T-helper 2 cell (primary cell): ENCODE measurements around the gene E4F1.
A peak's percentile ranks its signal among the peaks of the same experiment; 100 is the strongest.

ENCODE experiments used
- DNase-seq, 5 experiments: peaks; one replicate each; pipeline versions ENCODE4 v3.0.0 to v3.0.0-alpha.2; 2012 to 2022
- total RNA-seq, 2 donors: gene quantifications; one replicate each; lab custom pipeline; 2026; lab: John Stamatoyannopoulos, UW

The E4F1 gene
- total RNA-seq: 76.1 to 94.2 reads per million in 2 donors

GRCh38 chr16:2223221-2223941 is at the start of gene E4F1:
Gene E4F1 (plus strand): TSS chr16:2223591. CDS start chr16:2223614, 23 bp downstream.
- peak; percentile 98 to 100 (median 99) for DNase-seq

DNA sequence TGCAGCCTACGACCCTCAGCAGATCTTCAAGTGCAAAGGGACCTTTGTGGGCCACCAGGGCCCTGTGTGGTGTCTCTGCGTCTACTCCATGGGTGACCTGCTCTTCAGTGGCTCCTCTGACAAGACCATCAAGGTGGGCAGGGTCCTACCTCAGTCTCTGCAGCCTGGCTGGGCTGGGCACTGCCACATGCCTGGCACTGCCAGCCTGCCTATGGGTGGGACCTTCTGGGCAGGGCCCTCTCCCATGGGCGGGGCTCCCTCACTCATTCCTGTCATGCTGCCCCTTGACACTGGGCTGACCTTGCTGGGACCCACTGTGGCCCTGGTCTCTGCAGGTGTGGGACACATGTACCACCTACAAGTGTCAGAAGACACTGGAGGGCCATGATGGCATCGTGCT is 49.5 kb upstream of the E4F1 start:
- DNase-seq: no peak

- no peak for DNase-seq
Observed at GRCh38 chr16:2174396-2175131, 48.8 kb upstream of the E4F1 start.

DNA sequence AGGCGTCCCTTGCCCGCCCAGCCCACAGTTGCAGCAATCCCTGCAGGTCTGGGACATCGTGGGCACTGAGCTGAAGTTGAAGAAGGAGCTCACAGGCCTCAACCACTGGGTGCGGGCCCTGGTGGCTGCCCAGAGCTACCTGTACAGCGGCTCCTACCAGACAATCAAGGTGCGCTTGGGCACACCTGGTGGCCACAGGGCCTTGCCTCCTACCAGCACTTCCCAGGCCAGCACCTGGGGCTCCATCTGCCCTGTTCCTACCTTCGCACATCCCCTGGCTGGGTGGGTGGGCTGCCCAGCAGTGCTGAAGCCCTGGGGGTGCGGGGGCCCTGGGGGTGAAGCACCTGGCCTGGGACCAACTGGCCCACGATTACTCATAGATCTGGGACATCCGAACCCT is 47.9 kb upstream of the E4F1 start:
- no peak for DNase-seq

DNA sequence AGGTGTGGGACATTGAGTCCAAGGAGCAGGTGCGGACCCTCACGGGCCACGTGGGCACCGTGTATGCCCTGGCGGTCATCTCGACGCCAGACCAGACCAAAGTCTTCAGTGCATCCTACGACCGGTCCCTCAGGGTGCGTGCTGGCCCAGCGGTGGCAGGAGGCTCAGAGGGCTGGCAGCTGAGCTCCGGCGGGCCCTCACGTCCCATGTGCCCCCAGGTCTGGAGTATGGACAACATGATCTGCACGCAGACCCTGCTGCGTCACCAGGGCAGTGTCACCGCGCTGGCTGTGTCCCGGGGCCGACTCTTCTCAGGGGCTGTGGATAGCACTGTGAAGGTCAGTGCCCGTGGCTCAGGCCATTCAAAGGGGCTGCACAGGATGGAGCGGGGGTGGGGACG is 47.3 kb upstream of the E4F1 start:
- no peak for DNase-seq

- no peak for DNase-seq
Observed at GRCh38 chr16:2177101-2177500, 46.3 kb upstream of the E4F1 start.

DNA sequence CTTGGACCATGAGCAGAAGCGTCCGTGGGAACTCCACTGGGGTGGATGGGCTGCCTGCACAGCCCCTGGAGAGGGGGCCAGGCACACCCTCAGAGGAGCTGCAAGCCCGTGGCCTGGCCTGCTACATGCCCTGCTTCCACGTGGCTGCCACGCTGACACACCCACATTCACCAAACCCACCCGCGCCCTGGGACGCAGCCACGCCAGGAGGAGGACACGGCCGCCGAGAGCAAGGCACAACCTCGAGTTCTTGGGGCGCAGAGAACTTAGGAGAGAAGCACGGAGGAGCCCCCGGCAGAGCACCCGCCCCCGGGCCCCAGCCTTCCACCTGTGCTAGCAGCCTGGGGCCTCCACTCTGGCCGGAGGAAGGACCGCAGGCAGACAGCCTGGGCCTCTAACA is 45.8 kb upstream of the E4F1 start:
- DNase-seq: no peak

DNA sequence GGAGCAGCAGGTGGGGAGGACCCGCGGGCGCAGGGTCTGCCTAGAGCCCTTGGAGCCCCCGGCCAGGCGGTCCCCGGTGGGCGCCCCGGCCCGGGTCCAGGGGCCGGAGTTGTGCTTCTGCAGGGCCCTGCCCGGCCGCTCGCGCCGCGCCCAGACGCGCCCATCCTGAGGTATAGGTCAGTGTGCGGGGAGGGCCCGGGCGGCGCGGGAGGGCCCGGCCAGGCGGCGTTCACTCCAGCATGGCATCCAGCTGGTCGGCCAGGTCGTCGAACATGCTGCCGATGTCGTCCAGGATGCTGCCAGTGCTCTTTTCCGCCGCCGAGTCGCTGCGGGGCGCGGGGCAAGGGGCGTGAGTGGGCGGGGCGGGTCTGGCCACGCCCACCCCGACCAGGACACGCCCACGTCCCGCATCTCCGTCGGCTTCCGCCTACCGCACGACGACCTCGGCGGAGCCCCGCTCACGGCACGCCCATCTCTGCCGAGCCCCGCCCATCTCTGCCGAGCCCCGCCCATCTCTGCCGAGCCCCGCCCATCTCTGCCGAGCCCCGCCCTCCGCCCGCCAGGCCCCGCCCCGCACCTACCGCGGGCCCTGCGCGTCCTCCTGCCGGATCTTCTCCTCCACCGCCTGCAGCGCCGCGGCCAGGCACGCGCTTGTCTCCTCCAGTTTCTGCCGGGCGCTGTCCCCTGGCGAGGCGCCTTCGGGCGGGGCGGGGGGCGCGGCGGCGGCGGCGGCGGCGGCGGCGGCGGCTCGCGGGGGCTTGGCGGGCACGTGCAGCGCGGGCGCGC is 44.9 kb upstream of the E4F1 start:
- DNase-seq: peak in 3 of 5 experiments; percentile 12 to 48 (median 40)

- no peak for DNase-seq
Observed at GRCh38 chr16:2179107-2179501, 44.3 kb upstream of the E4F1 start.

GRCh38 chr16:2179576-2179975 is 43.8 kb upstream of the E4F1 start:
- no peak for DNase-seq

GRCh38 chr16:2180461-2180860 is 42.9 kb upstream of the E4F1 start:
- no peak for DNase-seq

DNA sequence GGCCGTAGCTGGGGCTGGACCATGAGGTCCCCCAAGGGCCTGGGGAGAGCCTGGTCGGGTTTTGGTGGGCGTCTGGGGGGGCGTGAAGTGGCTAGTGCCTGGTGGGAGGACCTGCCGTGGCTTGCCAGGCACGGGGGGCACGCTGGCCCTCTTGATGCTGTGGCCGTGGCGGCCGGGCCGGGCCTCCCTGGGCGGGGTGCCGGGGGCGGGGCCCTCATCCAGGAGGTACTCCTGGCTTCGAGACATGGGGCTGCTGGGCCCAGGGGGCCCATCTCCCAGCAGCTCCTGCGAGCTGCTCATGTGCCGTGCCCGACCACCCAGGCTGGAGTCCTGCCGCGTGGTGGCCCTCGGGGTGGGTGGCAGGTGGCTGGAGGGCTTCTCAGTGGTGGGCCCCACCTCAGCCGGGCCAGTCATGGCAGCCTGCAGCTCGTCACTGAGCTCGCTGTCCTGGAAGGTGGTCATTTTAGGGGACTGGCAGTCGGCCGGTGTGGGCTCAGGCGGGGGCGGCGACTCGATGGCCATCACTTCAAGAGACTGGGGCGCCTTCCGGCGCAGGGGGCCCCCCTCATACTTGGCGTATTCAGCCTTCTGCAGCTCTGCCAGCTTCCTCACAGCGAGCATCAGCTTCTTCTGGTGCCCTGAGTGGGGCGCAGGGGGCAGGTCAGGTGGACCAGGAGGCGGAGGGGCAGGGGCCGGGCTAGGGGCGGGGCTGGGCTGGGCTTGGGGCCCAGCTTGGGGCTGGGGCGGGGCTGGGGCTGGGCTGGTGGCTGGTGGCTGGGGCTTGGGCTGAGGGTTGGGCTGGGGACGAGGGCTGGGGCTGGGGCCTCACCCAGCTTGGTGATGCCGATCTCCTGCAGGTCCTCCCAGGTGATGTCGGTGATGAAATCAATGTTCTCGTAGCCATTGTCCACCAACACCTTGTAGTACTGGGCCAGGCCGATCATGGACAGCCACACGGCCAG is 42.1 kb upstream of the E4F1 start:
- DNase-seq: no peak

GRCh38 chr16:2181952-2182351 is 41.4 kb upstream of the E4F1 start:
- DNase-seq: no peak

GRCh38 chr16:2183671-2184070 is 39.7 kb upstream of the E4F1 start:
- DNase-seq: no peak

GRCh38 chr16:2184346-2184745 is 39.0 kb upstream of the E4F1 start:
- DNase-seq: no peak

DNA sequence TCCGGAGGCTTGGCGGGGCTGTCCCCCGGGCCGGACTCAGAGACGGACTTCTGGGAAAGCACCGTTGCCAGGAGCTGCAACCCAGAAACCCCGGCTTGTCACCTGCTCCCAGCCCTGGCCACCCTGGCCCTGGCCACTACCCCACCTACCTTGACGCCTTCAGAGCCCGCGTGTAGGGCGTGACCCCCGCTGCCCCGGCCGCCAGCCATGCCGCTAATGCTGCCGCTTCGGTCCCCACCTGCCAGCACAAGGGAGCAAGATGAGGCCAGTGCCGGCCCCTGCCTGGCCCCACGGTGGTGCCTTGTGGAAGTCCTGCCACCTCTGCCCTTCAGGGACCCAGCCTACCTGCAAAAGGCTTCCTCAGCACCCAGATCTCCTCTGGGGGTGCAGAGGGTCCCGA is 38.4 kb upstream of the E4F1 start:
- no peak for DNase-seq

DNA sequence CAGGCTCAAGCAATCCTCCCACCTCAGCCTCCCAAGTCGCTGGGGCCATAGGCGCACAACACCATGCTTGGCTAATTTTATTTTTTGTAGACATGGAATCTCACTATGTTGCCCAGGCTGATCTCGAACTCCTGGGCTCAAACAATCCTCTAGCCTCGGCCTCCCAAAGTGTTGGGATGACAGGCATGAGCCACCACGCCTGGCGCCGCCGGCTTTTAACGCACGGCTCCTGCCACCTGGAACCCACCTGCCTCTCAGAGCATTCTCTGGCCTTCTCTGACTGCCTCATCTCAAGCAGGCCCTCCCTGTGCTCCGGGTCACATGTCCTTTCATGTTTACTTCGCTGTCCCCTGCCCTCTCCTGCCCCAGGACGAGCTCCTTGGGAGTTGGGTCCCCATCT is 37.3 kb upstream of the E4F1 start:
- no peak for DNase-seq

DNA sequence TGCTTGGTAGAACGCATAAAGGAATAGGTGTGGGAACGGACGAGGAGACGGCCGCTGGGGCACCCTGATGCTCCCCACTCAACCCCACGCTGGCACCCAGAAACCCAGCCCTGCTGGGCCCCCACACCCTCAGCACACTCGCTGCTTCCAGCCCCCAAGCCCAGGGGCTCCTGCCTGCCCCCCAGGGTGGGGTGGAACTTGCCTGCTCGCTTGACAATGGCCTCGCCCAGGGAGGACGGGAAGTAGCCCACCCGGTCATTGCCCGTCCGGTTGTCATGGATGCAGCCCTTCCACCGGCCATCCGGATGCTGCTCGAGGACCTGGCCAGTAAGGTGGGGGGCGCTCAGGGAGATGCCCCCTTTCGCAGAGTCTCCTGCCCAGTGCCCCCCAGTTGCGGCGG is 36.9 kb upstream of the E4F1 start:
- DNase-seq: no peak

- DNase-seq: no peak
Observed at GRCh38 chr16:2187212-2187611, 36.2 kb upstream of the E4F1 start.

DNA sequence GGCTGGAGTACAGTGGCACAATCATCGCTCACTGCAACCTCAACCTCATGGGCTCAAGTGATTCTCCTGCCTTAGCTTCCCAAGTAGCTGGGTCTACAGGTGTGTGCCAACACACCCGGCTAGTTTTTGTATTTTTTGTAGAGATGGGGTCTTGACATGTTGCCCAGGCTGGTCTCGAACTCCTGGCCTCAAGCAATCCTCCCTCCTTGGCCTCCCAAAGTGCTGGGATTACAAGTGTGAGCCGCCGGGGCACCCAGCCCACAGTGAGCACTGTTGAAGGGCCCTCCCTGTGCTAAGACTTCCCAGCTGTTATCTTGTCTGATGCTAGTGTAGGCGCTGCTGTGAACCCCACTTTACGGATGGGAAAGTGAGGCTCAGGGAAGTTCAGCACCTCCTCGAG is 35.0 kb upstream of the E4F1 start:
- DNase-seq: no peak

DNA sequence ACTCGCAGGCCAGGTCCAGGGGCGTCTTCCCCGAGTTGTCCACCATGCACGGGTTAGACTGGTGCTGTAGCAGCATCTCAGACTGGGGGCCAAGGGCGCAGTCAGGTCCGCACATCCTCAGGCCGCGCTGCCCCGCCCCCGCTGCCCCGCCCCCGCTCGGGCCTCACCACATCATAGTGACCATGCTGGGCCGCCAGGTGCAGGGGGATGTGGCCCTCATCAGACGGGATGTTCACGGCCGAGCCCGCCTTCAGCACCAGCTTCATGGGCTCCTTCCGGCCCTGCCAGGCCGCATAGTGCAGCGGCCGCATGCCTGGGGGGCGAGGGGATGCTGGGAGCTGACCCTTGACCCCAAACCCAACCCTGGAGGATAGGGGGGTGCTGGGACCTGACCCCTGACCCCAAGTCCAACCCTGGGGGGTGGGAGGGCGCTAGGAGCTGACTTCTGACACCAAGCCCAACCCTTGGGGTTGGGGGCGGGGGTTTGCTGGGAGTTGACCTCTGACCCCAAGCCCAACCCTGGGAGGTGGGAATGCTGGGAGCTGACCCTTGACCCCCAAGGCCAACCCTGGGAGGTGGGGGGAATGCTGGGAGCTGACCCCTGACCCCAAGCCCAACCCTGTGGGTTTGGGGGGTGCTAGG is 34.0 kb upstream of the E4F1 start:
- no peak for DNase-seq
